Measurements from ENCODE around the gene CASKIN2.

CASKIN2 gene, protein sequence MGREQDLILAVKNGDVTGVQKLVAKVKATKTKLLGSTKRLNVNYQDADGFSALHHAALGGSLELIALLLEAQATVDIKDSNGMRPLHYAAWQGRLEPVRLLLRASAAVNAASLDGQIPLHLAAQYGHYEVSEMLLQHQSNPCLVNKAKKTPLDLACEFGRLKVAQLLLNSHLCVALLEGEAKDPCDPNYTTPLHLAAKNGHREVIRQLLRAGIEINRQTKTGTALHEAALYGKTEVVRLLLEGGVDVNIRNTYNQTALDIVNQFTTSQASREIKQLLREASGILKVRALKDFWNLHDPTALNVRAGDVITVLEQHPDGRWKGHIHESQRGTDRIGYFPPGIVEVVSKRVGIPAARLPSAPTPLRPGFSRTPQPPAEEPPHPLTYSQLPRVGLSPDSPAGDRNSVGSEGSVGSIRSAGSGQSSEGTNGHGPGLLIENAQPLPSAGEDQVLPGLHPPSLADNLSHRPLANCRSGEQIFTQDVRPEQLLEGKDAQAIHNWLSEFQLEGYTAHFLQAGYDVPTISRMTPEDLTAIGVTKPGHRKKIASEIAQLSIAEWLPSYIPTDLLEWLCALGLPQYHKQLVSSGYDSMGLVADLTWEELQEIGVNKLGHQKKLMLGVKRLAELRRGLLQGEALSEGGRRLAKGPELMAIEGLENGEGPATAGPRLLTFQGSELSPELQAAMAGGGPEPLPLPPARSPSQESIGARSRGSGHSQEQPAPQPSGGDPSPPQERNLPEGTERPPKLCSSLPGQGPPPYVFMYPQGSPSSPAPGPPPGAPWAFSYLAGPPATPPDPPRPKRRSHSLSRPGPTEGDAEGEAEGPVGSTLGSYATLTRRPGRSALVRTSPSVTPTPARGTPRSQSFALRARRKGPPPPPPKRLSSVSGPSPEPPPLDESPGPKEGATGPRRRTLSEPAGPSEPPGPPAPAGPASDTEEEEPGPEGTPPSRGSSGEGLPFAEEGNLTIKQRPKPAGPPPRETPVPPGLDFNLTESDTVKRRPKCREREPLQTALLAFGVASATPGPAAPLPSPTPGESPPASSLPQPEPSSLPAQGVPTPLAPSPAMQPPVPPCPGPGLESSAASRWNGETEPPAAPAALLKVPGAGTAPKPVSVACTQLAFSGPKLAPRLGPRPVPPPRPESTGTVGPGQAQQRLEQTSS (N-terminal part only)

GRCh38 chr17:75515496-75516254 is at the start of gene CASKIN2:
TSS of gene CASKIN2 (minus strand) at chr17:75515537. CDS start at chr17:75513804, 1,733 bp downstream.
- TF ChIP-seq RAD21 (IDR thresholded peaks at IDR 0.05; ENCODE audit: low read depth) (peak; percentile 85), YY1 (IDR thresholded peaks at IDR 0.05; ENCODE audit: low read depth) (peak; percentile 60), NFIC (IDR thresholded peaks at IDR 0.05) (peak; percentile 29; the same call in 1 of the 2 replicates), ZBTB7A (IDR thresholded peaks at IDR 0.05; ENCODE audit: low read depth) (peak; percentile 100), MAX (IDR thresholded peaks at IDR 0.05) (peak; percentile 48), CREB1 (IDR thresholded peaks at IDR 0.05; ENCODE audit: low read depth) (no peak), FOXM1 (IDR thresholded peaks at IDR 0.05; ENCODE audit: borderline replicate concordance, low read depth) (no peak), EGR1 (IDR thresholded peaks at IDR 0.05) (peak; percentile 93), TEAD4 (IDR thresholded peaks at IDR 0.05) (peak; percentile 35), TAF1 (IDR thresholded peaks at IDR 0.05; ENCODE audit: low read depth) (no peak; the same call in 1 of the 2 replicates), TCF12 (IDR thresholded peaks at IDR 0.05; ENCODE audit: low read depth) (peak; percentile 35; the same call in 1 of the 2 replicates)
- TF ChIP-seq, protein P1, sequence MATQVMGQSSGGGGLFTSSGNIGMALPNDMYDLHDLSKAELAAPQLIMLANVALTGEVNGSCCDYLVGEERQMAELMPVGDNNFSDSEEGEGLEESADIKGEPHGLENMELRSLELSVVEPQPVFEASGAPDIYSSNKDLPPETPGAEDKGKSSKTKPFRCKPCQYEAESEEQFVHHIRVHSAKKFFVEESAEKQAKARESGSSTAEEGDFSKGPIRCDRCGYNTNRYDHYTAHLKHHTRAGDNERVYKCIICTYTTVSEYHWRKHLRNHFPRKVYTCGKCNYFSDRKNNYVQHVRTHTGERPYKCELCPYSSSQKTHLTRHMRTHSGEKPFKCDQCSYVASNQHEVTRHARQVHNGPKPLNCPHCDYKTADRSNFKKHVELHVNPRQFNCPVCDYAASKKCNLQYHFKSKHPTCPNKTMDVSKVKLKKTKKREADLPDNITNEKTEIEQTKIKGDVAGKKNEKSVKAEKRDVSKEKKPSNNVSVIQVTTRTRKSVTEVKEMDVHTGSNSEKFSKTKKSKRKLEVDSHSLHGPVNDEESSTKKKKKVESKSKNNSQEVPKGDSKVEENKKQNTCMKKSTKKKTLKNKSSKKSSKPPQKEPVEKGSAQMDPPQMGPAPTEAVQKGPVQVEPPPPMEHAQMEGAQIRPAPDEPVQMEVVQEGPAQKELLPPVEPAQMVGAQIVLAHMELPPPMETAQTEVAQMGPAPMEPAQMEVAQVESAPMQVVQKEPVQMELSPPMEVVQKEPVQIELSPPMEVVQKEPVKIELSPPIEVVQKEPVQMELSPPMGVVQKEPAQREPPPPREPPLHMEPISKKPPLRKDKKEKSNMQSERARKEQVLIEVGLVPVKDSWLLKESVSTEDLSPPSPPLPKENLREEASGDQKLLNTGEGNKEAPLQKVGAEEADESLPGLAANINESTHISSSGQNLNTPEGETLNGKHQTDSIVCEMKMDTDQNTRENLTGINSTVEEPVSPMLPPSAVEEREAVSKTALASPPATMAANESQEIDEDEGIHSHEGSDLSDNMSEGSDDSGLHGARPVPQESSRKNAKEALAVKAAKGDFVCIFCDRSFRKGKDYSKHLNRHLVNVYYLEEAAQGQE (IDR thresholded peaks at IDR 0.05; ENCODE audit: low read depth), result peak; percentile 98
- TF ChIP-seq, protein P2, sequence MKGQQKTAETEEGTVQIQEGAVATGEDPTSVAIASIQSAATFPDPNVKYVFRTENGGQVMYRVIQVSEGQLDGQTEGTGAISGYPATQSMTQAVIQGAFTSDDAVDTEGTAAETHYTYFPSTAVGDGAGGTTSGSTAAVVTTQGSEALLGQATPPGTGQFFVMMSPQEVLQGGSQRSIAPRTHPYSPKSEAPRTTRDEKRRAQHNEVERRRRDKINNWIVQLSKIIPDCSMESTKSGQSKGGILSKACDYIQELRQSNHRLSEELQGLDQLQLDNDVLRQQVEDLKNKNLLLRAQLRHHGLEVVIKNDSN (IDR thresholded peaks at IDR 0.05), result no peak

- TF ChIP-seq EGR1 (IDR thresholded peaks at IDR 0.05), result 0 out of 2 replicates have a peak, but pooled peaks have one; percentile 5
- TF ChIP-seq TCF12 (IDR thresholded peaks at IDR 0.05; ENCODE audit: low read depth), result no peak
Measured at GRCh38 chr17:75565066-75565465, 49.7 kb upstream of the CASKIN2 start.

DNA sequence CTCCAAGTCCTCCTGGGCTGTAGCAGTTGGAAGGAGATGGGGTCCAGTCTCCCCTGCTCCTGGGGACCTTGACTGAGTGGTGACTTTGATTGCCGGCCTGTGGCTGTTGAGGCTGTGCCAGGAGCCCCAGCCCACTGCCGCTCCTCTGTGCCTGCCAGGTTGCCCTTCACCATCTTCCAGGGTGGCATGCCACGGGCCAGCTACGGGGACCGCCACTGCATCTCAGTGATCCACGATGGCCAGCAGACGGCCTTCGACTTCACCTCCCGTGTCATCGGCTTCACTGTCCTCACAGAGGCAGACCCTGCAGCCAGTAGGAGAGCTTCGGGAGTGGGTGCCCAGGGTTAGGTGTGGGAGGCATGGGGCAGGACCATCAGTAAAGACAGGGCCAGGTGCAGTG is 48.9 kb upstream of the CASKIN2 start:
- TF ChIP-seq TCF12 (IDR thresholded peaks at IDR 0.05; ENCODE audit: low read depth) (no peak), MAX (IDR thresholded peaks at IDR 0.05) (no peak), EP300 (IDR thresholded peaks at IDR 0.05; ENCODE audit: borderline replicate concordance) (no peak), ZBTB7A (IDR thresholded peaks at IDR 0.05; ENCODE audit: low read depth) (no peak), RAD21 (IDR thresholded peaks at IDR 0.05; ENCODE audit: low read depth) (no peak), NFIC (IDR thresholded peaks at IDR 0.05) (no peak), CEBPB (IDR thresholded peaks at IDR 0.05) (no peak), CREB1 (IDR thresholded peaks at IDR 0.05; ENCODE audit: low read depth) (no peak), EGR1 (IDR thresholded peaks at IDR 0.05) (no peak), TEAD4 (IDR thresholded peaks at IDR 0.05) (no peak), FOXM1 (IDR thresholded peaks at IDR 0.05; ENCODE audit: borderline replicate concordance, low read depth) (no peak)
- TF ChIP-seq, protein P2 (IDR thresholded peaks at IDR 0.05), result no peak
- TF ChIP-seq, protein P1 (IDR thresholded peaks at IDR 0.05; ENCODE audit: low read depth), result no peak

DNA sequence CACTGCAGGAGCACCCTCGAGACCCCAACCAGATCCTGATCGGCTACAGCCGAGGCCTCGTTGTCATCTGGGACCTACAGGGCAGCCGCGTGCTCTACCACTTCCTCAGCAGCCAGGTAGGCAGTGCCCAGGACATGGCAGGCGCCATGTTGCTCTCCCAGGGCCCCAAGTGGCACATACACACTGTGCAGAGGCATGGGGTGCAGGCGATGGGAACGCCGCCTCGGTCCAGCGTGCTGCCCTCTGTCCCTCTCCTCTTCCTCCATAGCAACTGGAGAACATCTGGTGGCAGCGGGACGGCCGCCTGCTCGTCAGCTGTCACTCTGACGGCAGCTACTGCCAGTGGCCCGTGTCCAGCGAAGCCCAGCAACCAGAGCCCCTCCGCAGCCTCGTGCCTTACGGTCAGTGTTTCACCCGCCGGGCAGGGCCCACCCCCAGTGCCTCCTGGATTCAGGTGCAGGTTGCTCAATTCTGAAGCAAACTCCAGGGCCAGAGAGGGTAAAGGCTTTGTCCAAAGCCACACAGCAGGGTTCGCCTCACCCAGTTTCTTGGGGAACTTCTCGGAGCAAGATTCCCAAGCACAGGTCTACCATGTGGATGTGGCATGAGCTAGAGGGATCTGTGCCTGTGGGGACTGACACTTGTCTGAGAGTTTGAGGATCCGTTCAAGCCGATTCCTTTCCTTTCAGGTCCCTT is 47.9 kb upstream of the CASKIN2 start:
- TF ChIP-seq TCF12 (IDR thresholded peaks at IDR 0.05; ENCODE audit: low read depth), result no peak
- no peak for TF ChIP-seq TAF1 (IDR thresholded peaks at IDR 0.05; ENCODE audit: low read depth)
- TF ChIP-seq, protein P2 (IDR thresholded peaks at IDR 0.05), result no peak
- TF ChIP-seq EP300 (IDR thresholded peaks at IDR 0.05; ENCODE audit: borderline replicate concordance), result no peak
- no peak for TF ChIP-seq CEBPB (IDR thresholded peaks at IDR 0.05)
- TF ChIP-seq FOXM1 (IDR thresholded peaks at IDR 0.05; ENCODE audit: borderline replicate concordance, low read depth), result no peak
- TF ChIP-seq, protein P1 (IDR thresholded peaks at IDR 0.05; ENCODE audit: low read depth), result no peak
- TF ChIP-seq CREB1 (IDR thresholded peaks at IDR 0.05; ENCODE audit: low read depth), result no peak
- TF ChIP-seq RAD21 (IDR thresholded peaks at IDR 0.05; ENCODE audit: low read depth), result no peak
- TF ChIP-seq EGR1 (IDR thresholded peaks at IDR 0.05), result no peak
- TF ChIP-seq TEAD4 (IDR thresholded peaks at IDR 0.05), result no peak
- no peak for TF ChIP-seq NFIC (IDR thresholded peaks at IDR 0.05)
- no peak for TF ChIP-seq MAX (IDR thresholded peaks at IDR 0.05)
- TF ChIP-seq YY1 (IDR thresholded peaks at IDR 0.05; ENCODE audit: low read depth), result no peak
- TF ChIP-seq ZBTB7A (IDR thresholded peaks at IDR 0.05; ENCODE audit: low read depth), result no peak

Data from Ishikawa (cell line).